Measurements from ENCODE around the gene FAM200C. TPM values are rescaled to one million over a fixed set of nuclear protein-coding genes. Genes with fewer than 3 reads are reported as not detected.

Gene FAM200C
- total and polyA plus RNA-seq, 2 of the 13 experiments (the other 11 are each of a cell fraction or from before 2014, with no cell fraction given), result 3.2 to 4.7 TPM

- TF ChIP-seq ZNF441 (CRISPR knock-in tag; IDR thresholded peaks at IDR 0.05; ENCODE audit: borderline replicate concordance), result no peak
- TF ChIP-seq RERE (CRISPR knock-in tag; IDR thresholded peaks at IDR 0.05; ENCODE audit: low read depth), result no peak
These were observed 12.4 kb downstream of the FAM200C start (continued) for GRCh38 chr5:160387445-160387844.

GRCh38 chr5:160385496-160385895 lies 14.4 kb downstream of the FAM200C start:
- CTCF ChIA-PET (ENCODE audit: low intra/inter-chr PET ratio, low total read pairs), result no interaction called here
- H3K9ac ChIP-seq (ENCODE audit: insufficient read depth, low read depth, low read length), result no peak overlapping the region
- FAIRE-seq (no peak), ATAC-seq (no peak), DNase-seq (ENCODE audit: low spot score) (no peak)
- H2AFZ ChIP-seq (ENCODE audit: low read length), result no peak overlapping the region
- no peaks in the 10 kb centered on the region for H3K4me1 ChIP-seq (ENCODE audit: insufficient read depth, low read length)
- no peaks in the 10 kb centered on the region for H3K79me2 ChIP-seq (ENCODE audit: insufficient read depth, low read length)
- no peak overlapping the region for H3K27ac ChIP-seq (ENCODE audit: extremely low read length, insufficient read depth, low read length)
- POLR2A ChIA-PET, result no interaction called here
- no TSS peak for BruUV-seq (replicated peaks)
- H3K9me3 ChIP-seq (ENCODE audit: low read length), result no peaks in the 10 kb centered on the region; the same call in 1 of the 2 replicates
- H3K27me3 ChIP-seq (ENCODE audit: control insufficient read depth in 1 of 2, insufficient read depth in 2 of 2, low read length in 2 of 2), result no peaks in the 10 kb centered on the region
- in situ Hi-C loops (cut with HindIII; ENCODE audit: extremely low pct_ligation_motif_present, low pct_unique_long_range_greater_than_20kb) (no loop called here), intact Hi-C loops (cut with micrococcal nuclease; ENCODE audit: unreplicated experiment) (no loop called here)
- no peaks in the 10 kb centered on the region for H4K20me1 ChIP-seq (ENCODE audit: insufficient read depth, low read length)
- H3K4me2 ChIP-seq (ENCODE audit: low read depth, low read length), result no peak overlapping the region
- no peak overlapping the region for H3K4me3 ChIP-seq (replicated peaks in 1 of 3; ENCODE audit: insufficient read depth in 1 of 3, low read depth in 2 of 3, low read length in 3 of 3)
- TF ChIP-seq ETV5 (CRISPR knock-in tag; IDR thresholded peaks at IDR 0.05; ENCODE audit: borderline replicate concordance) (no peak), GATAD2A (CRISPR knock-in tag; IDR thresholded peaks at IDR 0.05) (no peak), HMG20A (CRISPR knock-in tag; IDR thresholded peaks at IDR 0.05; ENCODE audit: borderline replicate concordance) (no peak)
- no peaks in the 10 kb centered on the region for H3K36me3 ChIP-seq (replicated peaks in 1 of 2; ENCODE audit: control insufficient read depth in 1 of 2, insufficient read depth in 2 of 2, low read length in 2 of 2)

Measured in HepG2 (cell line).